Endometrial microvascular endothelial cells (primary cell): Measurements from ENCODE around the gene FTHL17. TPM values are rescaled to one million over a fixed set of nuclear protein-coding genes. Genes with fewer than 3 reads are reported as not detected.

Experiments used
- in situ Hi-C: cut with HindIII; loops from 2 replicates; pipeline ENCODE4 v1.10.0; 2017; ENCODE audit warnings: low sequenced_read_pairs, low pct_unique_long_range_greater_than_20kb; ENCODE audit errors: inconsistent ontology term
- total RNA-seq: library from RNA; depleted of rRNA; stranded (reverse); fragments of >200 nt; gene quantifications from one replicate; pipeline ENCODE4 v1.2.3, GENCODE V29; 2015; ENCODE audit errors: inconsistent ontology term

Gene FTHL17
- not detected for total RNA-seq

DNA sequence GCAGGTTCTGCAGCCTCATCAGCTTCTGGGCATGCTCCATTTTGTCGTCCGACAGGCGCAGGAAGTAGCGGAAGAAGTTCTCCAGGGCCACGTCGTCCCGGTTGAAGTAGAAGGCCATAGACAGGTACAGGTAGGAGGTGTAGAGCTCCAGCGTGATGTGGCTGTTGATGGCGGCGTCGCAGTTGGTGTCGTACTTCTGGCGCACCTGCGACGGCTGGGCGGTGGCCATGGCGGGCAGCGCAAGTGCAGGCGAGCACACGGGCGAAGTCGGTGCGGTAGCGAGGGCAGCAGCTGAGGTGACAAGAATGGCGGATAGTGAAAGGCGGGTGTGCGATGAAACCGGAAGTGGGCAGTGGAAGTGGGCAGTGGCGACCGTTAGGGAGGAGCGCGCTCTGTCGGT lies at the start of gene FTHL17:
TSS of gene FTHL17 (minus strand) at position 317 of the 400 bp plus-strand sequence. CDS start at position 229, 88 bp downstream.
- in situ Hi-C loops, result no loop called here

GRCh38 chrX:31117266-31117665 lies 45.4 kb upstream of the FTHL17 start:
- in situ Hi-C loops, result no loop called here

- in situ Hi-C loops, result no loop called here
Observed at GRCh38 chrX:31115398-31115797, 43.6 kb upstream of the FTHL17 start.

GRCh38 chrX:31114858-31115257 lies 43.0 kb upstream of the FTHL17 start:
- in situ Hi-C loops, result no loop called here

GRCh38 chrX:31112226-31112999 lies 40.6 kb upstream of the FTHL17 start:
- in situ Hi-C loops, result no loop called here

DNA sequence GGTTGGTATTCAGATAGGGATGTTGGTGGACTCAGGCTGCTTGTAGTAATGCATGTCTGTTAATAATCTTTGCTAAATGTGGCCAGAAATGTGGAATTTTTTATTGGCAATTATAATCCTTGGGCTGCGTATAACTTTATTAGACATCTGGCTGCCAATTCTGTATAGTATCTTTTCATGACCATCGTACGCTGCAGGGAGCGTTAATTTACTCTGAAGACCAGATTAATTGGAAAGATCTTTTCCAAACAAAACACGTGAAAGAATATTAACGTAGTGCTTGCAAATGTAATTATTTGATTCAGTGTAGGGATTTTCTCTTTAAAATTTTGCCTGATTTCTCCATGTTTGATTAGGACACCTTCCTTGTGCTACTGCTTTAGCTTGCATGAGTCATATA lies 38.8 kb upstream of the FTHL17 start:
- in situ Hi-C loops, result no loop called here

- in situ Hi-C loops, result no loop called here
Observed at GRCh38 chrX:31099536-31100090, 27.8 kb upstream of the FTHL17 start.

DNA sequence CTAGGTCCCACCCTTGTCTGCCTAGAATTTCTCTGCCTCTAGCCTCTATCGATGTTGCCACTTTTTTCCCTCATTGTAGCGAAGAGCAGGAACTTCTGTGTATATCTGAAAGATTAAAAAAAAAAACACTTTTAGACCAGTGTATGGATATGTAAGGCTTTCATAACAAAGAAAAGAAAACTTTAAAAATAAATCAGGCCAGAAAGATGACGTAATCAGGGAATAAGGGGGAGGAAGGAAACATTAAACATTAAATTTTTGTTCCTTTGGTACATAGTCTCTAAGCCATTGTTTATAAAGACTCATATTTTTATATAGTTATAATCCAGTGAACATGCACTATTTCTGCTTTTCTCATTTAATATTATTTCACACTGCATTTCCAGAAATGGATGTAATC lies 26.2 kb upstream of the FTHL17 start:
- in situ Hi-C loops, result no loop called here

- in situ Hi-C loops, result no loop called here
Observed at GRCh38 chrX:31093639-31093975, 21.8 kb upstream of the FTHL17 start.

GRCh38 chrX:31092970-31093638 lies 21.3 kb upstream of the FTHL17 start:
- in situ Hi-C loops, result no loop called here

DNA sequence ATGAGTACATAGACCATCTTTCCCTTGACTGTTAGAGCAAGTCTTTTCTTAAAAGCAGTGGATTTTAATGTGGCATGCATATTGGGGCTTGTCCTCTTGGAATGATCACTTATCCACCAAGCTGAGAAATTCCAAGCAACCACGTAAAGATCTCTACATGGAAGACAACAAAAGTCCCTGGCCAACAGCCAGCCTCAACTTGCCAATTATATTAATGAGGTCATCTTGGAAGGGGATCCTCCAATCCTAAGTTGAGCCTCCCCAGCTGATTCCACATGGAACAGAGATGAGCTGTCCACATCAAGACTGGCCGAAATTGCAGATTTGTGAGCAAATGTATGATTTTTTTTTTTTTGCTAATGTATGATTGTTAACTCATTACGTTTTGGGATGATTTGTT lies 20.6 kb upstream of the FTHL17 start:
- in situ Hi-C loops, result no loop called here

DNA sequence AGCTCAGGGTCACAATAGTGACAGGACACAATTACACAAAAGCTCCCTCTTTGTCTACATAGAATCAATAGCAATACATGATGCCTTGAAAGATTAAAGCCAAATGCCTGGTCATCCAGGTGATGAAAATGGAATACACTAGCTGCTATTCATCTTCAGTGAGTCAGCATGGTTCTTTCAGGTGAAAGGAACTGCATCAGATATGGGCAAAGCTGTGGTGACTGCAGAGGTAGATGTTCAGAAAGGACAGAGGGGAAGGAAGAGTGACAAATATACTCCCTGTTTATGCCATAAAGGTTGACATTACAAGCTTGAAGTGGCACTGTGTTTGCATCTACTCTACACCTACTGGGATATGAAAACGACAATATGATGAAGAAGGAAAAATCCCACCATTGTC lies 20.0 kb upstream of the FTHL17 start:
- in situ Hi-C loops, result no loop called here

DNA sequence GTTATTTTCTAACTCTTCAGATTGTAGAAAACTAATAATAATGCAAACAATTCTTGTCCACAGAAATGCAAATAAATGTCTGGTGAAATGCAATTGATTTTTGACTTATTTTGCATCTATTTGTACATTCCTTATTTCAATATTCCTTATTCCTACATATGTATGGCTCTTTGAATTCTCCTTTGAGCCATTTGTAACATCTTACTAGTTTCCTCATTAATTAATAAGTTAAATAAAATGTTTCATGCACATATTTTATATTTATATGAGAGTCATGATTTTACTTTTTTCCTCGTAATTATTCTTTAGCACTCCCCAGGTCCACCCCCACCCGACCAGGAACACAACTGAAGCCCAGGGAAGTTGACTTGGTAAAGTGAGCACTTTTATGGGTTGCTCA lies 2.7 kb upstream of the FTHL17 start:
- in situ Hi-C loops, result no loop called here

DNA sequence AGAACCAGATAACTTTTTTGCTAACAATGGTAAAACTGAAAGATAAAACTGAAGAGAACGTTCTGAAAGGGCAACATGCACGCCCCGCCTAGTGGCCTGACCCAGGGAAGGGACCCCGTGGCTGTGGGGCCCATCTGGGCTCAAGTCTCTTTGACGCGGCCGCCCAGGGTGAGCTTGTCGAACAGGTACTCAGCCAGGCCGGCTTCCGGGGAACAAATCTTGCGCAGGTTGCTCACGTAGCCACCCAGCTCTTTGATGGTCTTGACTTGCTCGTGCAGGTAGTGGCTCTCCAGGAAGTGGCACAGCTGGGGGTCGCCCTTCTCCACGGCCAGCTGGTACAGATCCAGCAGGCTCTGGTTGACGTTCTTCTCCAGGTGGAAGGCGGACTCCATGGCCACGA lies 579 bp downstream of the FTHL17 start:
- in situ Hi-C loops, result no loop called here

GRCh38 chrX:31070057-31070468 lies 1.8 kb downstream of the FTHL17 start:
- in situ Hi-C loops, result no loop called here

GRCh38 chrX:31063114-31063513 lies 8.7 kb downstream of the FTHL17 start:
- in situ Hi-C loops, result no loop called here

DNA sequence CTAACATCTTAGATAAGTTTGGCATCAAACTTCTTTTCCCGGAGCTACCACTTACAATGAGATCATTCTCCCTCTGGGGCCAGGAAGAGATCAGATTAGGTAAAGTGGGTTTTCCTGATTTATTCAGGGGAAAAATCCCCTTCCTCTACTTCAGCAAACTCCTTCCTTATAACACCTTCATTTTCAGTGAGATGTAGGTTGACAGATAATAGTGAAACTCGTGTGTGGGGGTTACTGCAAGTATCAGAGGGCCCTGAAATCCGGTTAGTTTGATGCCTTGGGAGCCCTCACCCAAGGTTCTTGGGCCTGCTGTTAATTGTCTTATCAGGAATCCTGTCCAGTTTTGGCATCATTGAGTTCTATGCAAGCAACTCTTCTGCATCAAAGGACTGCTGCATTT lies 10.8 kb downstream of the FTHL17 start:
- in situ Hi-C loops, result no loop called here

DNA sequence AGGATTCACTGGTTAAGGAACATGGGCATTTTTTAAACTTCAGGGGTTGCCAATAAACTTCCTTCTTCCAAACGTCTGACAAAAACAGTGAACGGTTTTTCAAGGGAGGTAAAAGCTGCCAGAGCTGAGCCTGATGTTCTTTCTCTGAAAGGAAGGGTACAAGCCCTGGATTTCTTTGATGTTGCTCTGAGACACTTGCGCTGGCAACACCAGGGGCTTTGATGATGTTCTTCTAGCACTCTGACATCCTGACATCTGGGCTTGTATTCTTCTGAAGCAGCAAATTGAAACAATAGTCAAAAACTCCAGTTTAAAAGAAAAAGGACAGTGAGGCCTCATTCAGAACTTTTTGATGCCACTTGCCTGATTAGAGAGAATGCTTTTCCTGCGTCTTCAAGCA lies 11.8 kb downstream of the FTHL17 start:
- in situ Hi-C loops, result no loop called here

DNA sequence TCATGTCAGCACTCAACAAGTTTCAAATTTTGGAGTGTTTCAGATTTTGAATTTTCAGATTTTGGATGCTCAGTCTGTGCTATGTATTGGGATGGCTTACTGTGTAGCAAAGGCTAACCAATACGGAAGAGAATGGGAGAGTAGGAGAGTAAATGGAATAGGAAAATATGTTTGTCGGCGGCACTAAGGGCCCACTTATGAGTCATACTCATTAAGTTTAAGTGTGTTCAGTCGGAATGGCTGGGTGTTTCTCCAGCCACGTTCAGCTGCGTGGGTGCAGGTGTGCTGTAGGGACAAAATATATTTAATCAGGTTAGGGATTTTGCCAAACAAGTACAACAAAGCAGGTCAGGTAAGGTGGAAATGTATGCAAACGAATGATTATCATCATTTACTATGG lies 13.6 kb downstream of the FTHL17 start:
- in situ Hi-C loops, result no loop called here

- in situ Hi-C loops, result no loop called here
Observed at GRCh38 chrX:31057691-31058090, 14.2 kb downstream of the FTHL17 start.
